GM20000 (cell line): ENCODE data around the gene CCR5.

Experiments used
- DNase-seq: peaks from one replicate; pipeline ENCODE4 v3.0.0; 2012; ENCODE audit warnings: low spot score
- CTCF ChIP-seq: IDR thresholded peaks from 2 replicates; pipeline ENCODE4 v1.5.1; 2012; ENCODE audit warnings: mild to moderate bottlenecking, control low read depth; ENCODE audit errors: extremely low read depth, missing control alignments

Gene CCR5

GRCh38 chr3:46417841-46418611, 47.3 kb downstream of the CCR5 start:
- DNase-seq, result no peak

GRCh38 chr3:46419816-46420215, 49.1 kb downstream of the CCR5 start:
- DNase-seq, result no peak
- TF ChIP-seq CTCF, result no peak

More at GRCh38 chr3:46417841-46418611, 47.3 kb downstream of the CCR5 start:
- no peak for TF ChIP-seq CTCF

DNA sequence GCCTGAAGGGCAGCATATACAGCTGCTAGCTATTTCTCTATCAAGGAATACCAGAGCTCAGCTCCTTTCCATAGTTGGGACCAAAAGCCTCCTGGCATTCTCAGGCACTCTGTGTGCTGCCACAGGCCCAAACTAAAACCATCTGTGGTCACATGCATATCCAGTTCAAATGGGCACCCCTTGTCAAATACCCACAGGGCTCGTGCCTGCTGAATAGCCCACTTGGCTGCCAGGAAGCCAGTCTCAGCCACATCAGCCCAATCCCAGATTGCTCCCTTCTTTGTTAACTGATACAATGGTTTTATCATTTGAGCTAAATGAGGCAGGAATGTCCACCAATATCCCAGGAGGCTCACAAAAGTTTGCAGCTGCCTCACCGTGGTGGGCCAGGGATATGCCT, 50.2 kb downstream of the CCR5 start:
- TF ChIP-seq CTCF, result no peak

DNA sequence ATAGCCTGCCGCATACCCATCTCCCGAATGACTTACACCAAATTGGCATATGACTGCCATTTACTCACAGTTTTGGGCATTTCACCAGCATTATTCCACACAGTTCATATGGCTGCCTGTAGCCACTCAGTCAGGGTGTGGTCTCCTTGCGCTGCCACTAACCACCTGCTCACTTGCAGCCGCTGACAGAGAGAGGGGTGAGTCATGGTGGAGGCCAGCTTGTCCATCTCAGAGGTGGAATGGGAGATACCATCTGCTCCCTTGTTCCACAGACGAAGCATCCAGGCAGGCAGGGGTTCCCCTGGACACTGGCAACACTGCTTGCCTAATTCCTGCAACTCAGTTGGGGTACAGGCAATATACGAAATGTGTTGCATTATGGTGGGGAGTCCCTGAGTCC, 51.9 kb downstream of the CCR5 start:
- no peak for TF ChIP-seq CTCF
- DNase-seq, result no peak

More for the DNA sequence above, 50.2 kb downstream of the CCR5 start:
- DNase-seq, result no peak

- DNase-seq, result no peak
- TF ChIP-seq CTCF, result no peak
Measured at GRCh38 chr3:46423588-46423987, 52.8 kb downstream of the CCR5 start.
